GM21529 (cell line): ENCODE measurements around the gene BORCS8.
"Not testable (repeated sequence)": the region's sequence is repeated elsewhere in the genome, so short reads cannot be mapped to it uniquely, and the experiment has no call there.

Experiments
- ATAC-seq: cut with Tn5 transposase; IDR thresholded peaks from one replicate; pipeline ENCODE4 v1.9.1; 2021; ENCODE audit not compliant: unreplicated experiment

Gene BORCS8

DNA sequence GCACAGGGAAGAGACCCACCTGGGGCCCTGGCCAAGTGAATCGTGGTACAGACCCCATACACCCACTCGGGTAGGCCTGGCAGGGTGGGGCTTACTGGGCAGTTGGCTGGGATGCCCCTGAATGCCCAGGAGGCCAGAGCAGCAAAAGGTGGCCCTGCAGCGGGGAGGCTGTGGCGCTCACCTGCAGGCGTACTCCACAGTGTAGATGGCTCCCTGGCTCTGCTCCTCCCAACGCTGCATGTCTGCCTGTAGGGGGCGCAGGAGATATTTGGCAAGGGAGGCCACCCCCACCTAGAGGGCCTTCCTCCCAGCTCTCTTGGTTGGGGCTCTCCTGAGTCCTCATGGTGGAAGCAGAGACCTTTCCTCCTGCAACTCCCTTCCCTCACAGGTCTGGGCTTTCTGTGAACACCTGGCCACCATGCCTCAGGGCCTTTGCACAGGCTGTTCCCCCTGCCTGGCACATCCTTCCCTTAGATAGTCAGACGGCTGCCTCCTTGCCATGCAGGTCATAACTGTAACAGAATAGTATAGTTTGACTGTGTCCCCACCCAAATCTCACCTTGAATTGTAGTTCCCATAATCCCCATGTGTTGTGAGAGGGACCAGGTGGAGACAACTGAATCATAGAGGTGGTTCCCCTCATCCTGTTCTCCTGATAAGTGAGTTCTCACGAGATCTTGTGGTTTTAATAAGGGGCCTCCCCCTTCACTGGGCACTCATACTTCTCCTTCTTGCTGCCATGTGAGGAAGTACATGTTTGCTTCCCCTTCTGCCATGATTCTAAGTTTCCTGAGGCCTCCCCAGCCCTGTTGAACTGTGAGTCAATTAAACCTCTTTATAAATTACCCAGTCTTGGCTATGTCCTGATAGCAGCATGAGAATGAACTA lies 5.9 kb downstream of the BORCS8 start:
- no peak for ATAC-seq

DNA sequence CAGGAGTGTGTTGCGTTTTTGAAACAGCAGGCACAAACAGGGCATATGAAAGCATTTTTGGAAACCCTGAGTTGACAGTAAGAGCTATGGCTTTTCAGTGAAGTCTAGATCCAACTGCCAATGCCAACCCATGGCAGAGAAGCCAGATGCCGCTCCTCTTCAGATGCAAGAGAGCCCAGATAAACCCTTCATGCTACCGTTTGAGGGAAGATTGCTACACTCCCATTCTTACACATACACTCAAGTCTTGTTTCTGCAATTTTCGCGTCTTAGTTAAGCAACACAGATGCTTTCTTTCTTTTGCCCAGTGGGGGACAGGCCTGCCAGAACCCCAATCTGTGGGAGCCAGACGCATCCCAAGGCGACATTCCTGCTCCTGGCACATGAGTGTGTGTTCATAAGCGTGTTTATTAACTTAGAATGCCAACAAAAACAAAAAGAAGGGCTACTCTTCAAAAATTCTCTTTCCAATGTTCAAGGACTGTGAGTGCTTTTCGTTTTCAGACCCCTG lies 10.4 kb downstream of the BORCS8 start:
- ATAC-seq, result no peak

DNA sequence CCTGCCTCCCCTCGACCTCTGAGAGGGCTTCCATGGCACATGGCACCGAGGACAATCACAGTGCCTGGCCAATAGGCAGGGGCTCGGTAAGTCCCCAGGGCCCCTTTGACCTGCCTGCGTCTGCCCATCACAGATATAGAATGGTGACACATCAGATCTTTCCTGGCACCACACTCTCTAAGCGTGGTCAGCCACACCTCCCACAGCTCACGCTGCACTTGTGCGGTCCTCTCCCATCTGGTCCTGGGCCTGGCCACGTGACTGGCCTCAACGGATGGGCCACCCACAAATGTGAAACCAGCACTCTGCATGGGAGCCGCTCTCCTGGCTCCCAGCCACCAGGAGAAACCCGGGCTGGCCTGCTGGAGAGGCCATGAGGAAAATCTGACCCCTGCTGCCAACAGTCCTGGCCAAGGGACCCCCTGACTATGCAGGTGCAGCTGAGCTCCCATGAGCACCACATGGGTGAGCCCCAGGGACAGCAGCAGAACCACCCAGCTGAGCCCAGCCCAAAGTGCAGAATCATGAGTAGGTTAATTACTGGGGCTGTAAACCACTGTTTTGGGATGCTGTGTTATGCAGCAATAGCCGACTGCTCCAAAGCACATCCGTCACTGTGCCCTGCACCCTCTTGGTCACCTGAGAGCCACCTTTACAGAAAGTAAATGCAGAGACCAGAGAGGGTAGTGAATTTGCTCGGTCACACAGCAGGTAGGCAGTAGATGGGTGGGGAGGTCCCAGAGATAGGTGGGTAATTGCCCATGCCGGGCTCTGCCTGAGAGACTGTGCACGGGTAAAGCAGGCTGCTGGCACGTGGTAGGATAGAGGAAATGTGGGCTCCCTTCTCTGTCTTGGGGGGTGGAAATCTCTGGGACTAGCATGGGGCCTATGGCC lies 12.2 kb downstream of the BORCS8 start:
- no peak for ATAC-seq

DNA sequence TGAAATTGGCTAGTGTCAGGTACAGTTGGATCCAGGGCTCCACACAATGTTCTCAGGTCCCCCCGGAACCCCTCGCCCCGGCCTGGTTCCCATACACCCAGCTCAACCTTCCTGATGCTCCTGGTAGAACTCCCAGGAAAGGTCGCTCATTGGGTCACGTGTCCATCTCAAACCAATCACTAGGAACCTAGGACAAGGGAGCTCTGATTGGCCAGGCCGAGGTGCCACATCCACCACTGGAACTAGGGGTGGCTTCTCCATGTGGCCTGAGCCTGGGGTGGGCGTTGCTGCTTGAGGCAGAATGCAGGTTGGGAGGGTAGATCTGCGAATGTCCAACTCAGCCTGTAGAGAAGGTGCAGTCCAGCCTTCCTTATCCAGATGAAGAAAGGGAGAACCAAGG lies 15.0 kb downstream of the BORCS8 start:
- no peak for ATAC-seq

DNA sequence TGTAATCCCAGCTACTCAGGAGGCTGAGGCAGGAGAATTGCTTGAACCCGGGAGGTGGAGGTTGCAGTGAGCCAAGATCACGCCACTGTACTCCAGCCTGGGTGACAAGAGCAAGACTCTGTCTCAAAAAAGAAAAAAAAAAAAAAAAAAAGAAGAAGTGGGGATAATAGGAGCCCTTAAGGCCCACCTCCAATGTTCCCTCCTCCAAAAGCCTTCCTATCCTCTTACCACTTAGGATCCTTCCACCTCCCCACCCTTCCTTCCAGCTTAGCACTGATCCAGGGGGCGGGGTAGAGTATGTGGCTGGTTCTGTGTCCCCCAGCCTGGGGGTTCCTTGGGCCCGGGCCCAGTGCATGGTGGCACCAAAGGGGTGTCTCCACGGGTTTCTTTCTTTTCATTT lies 18.7 kb downstream of the BORCS8 start:
- not testable (repeated sequence) for ATAC-seq

DNA sequence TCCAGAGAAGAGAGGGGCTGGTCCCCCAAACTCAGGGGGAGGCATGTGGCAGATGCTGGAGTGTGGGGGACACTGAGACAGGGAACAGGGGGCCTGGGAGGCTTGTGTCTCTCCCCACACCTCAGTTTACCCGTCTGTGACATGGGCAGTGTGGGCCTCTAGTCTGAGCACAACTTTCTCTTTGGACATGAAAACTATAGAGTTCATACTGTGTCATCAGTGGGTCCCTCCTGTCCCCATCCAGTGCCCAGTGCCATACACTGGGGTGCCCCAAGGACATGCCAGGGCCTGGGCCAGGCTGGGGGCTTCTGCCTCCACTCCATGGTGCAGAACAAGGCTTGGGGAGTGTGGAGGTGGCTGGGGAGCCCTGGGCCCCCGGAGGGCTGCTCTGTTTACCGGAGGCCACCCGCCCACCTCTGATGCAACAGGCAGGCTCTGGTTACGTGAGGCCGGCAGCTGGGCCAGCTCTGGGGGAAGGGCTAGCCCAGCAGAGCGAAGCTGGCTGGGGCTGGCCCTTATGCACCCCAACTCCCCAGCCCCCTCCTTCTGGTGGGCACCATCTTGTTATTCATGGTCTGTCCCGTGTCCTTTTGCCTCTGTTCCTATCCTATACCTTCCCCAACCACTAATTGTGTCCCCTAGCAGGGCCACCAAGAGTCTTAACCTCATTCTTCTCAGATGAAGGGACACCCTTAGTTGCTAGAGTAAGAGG lies 20.0 kb downstream of the BORCS8 start:
- ATAC-seq, result no peak

DNA sequence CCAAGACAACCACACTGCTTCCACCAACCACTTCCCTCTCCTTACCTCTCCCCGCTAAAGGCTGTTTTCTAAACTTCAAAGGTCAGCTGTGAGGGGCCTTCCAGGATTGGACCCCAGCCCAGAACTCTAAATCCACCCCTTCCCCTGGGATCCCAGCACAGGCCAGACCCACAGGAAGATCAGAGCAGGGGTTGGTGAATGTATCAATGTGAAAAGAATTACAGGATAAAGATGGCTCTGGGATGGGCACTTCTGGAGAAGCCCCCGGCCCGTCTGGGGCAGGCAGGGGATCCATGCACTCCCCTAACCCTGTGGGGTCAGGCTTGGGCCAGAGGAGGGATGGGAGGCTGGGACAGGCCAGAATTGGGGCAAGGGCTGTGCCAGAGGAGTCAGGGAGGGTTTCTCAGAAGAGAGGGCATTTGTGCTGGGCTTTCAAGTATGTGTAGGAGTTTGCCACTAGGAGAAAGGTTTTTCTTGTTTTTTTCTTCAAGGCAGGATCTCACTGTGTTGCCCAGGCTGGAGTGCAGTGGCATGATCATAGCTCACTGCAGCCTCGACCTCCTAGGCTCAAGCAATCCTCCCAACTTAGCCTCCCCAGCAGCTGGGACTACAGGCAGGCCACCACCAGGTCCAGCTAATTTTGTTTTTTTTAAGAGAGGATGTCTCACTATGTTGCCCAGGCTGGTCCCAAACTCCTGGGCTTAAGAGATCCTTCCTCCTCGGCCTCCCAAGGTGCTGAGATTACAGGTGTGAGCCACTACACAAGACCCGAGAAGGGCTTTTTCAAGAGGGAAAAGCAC lies 20.9 kb downstream of the BORCS8 start:
- no peak for ATAC-seq

DNA sequence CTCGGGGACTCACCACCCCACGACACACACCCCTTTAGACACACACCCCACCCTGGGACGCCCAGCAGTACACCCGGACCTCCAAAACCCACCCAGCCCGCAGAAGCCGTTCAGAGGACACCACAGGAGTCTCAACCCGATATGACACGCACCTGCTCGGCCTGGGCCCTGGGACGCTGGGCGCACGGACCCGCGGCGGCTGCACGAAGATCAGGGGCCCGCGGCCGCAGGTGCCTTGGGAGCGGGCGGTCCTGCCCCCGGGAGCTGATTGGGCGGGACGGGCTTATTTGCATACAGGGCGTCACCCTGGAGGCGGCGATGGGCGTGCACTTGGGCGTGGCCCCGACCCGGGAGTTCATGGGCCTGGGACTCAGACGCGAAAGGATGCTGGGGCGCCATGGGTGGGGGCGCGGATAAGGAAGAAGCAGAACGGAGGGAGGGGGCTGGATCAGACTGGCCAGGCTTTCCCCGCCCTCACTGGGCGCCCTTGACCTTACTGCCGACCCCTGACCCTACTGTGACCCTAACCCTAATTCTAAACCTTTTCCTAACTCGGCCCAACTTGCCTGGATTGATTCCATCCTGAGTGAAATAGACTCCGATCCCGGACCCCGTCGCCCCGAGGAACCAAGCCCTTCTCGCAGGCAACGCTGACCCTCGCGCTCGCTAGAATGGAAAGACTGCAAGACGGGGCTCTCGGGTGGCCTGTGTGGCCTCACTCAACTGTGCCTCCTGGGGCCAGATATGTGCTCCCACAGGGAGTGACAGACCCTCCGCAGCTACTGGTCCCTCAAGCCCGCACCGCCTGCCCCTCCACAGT lies 21.7 kb downstream of the BORCS8 start, which contains the start of gene MEF2B:
Gene MEF2B, minus strand, starts transcription at position 211 of the 820 bp plus-strand sequence. CDS start 19,528 bp downstream, outside the sequence.
- ATAC-seq, result peak; percentile 82

DNA sequence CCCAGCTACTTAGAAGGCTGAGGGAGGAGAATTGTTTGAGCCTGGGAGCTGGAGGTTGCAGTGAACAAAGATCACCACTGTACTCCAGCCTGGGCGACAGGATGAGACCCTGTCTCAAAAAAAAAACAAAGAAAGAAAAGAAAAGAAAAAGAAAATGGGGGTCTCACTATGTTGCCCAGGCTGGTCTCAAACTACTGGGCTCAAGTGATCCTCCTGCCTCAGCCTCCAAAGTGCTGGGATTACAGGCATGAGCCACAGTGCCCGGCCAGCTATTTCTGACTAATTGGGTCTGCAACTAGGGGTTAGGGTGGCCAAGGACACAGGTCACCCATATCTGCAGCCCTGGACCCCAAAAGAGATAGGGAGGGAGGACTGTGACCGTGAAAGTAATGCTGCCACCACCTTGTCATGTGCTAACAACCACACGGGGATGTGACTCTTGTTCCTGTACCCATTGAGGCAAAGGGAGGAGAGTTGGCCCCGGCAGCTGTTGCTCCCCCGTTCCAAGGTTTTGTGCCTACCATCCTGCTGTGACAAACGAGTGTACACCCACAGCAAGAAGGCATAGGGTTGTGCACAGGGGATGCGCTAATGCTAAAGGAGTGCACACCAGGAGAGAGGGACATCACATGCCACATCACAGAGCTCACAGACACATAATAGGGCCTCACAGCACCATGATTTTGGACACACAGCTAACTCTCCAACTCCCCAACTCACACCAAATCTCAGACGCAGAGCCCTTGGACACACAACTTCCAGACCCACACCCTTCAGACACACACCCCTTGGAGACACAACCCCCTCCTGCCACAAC lies 22.5 kb downstream of the BORCS8 start:
- no peak for ATAC-seq

DNA sequence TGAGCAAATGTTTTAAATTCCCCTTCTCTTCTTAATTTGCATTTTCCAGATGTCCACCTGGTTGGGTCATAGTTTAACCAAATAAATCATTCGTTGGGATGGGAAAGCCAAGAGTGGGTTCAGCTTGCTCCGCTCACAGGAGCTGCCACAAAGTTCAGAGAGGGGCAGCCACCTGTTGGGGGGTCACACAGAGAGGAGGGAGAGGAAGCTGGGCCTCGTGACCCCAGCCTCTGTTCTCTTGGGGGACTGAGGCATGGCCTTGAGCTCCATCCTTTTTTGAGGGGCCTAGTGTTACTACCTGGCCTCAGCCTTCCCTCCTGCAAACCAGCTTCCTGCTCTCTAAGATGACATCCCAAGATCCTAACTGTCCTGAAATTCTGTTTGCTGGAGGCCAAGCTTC lies 24.3 kb downstream of the BORCS8 start:
- ATAC-seq, result no peak

DNA sequence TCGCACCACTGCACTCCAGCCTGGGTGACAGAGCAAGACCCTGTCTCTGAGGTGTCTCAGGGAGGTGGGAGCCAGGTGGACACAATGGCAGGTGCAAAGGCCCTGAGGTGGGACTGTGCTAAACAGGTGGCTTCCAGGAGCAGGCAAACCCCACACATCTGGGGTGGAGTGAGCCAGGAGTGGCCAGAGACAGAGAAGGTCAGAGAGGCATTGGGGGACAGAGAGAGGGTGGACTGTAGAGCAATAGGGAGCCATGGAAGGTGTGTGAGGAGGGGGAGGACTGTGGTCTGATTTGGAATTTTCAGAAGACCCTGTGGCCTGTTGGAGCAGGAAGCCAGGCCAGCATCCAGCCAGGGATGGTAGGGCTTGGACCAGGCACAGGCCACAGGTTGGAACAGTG lies 26.6 kb downstream of the BORCS8 start:
- no peak for ATAC-seq

DNA sequence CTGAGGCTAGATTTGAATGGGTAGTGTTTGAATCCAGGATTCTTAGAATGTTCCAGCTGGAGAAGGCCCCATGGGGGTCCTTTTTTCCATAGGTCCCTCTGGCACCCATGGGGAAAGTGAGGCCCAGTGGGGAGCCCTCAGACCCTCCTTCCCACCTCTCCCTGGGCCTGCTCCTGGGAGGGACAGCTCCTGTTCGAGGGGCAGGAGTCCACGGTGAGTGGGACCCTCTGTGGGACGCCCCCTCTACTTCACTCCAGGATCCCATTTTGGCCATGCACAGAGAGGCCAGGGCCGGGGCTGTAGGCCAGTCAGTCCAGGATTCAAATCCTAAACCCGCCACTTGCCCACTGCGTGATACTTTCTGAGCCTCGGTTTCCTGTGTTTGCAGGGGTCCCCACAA lies 29.5 kb downstream of the BORCS8 start:
- ATAC-seq, result no peak

DNA sequence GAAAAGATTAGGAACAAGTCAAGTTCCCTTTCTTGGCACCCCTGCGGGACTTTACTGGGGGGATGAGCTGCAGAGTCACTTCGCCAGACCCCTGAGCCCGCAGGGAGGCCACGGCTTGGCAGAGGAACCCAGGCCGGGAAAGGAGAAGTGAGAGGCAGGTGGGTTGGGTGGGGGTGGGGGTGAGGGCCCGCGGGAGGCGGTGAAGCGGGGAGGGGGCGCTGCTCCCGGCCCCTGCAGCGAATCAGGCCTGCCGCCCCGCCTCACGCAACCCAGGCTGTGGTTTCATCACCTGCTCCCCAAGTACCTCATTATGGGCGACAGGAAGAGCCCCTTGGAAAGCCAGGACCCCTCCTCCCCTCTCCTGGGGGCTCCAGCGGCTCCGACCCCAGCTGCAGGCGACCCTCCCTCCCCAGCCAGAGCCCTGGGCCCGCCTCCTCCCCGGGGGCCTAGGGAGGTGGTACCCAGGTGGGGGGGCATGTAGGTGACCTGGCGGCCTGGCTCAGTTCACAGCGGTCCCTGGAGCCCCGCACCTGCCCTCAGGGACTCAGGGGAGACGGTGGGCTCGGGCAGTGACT lies 31.4 kb downstream of the BORCS8 start:
- no peak for ATAC-seq

DNA sequence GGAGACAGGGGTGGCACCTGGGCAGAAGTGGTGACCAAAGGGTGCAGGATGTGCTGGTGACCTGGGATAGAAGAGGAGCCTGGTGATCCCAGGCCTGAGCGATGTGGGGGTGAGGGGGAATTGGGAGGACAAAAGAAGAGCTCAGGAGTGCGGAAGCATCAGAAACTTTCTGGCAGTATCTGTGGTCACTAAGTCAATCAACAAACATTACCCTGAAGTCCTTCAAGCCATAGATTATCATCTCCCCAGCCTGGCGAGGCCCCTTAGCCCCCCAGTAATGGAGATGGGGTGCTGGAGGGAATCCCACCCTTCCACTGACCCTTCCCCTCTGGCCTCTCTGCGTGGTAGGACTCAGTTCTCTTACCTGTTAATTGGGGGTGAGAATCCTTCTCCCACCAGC lies 32.4 kb downstream of the BORCS8 start:
- ATAC-seq, result no peak

DNA sequence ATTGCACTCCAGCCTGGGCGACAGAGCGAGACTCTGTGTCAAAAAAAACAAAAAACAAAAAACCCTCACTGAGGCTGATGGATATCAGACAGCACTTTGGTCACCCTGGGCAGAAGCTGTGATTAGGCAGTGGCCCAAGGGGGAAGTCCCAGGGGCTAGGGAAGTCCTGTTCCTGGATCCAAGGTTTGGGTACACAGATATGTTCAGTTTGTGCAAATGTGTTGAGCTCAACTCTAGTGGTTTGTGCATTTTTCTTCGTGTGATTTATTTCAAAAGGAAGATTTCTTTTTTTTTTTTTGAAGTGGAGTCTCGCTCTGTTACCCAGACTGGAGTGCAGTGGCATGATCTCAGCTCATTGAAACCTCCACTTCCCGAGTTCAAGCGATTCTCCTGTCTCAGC lies 34.1 kb downstream of the BORCS8 start:
- ATAC-seq, result no peak

DNA sequence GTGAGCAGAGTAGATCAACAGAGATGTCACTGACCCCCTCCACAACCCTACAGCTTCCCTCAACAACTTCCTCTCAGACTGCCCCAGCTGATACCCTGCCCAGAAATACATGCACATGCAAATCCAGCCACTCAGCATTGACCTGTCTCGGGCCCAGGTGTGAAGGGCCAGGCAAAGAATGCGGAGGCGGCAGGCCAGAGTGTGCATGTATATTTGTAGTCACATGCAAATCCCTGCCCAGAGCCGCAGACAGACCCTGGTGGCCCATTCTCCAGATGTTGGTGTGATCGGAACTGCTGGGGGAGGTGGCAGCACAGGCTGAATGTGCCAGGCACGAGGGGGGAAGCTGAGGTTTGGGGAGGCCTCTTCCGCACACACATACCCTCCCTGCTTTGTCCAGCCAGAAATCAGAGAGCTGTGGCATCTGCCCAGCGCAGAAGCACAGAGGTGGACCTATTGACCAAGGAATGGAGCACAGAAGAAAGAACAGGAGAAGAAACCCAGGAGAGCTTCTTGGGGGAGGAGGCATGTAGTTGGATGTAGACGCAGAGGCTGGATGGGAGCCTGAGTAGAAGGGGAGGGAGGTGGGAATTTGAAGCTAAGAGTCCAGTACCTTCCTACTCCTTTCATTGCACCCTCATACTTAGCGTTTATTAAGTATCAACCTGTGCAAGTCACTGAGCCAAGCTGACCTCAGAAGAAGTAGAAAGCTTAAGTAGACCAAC lies 36.3 kb downstream of the BORCS8 start:
- peak; percentile 82 for ATAC-seq

DNA sequence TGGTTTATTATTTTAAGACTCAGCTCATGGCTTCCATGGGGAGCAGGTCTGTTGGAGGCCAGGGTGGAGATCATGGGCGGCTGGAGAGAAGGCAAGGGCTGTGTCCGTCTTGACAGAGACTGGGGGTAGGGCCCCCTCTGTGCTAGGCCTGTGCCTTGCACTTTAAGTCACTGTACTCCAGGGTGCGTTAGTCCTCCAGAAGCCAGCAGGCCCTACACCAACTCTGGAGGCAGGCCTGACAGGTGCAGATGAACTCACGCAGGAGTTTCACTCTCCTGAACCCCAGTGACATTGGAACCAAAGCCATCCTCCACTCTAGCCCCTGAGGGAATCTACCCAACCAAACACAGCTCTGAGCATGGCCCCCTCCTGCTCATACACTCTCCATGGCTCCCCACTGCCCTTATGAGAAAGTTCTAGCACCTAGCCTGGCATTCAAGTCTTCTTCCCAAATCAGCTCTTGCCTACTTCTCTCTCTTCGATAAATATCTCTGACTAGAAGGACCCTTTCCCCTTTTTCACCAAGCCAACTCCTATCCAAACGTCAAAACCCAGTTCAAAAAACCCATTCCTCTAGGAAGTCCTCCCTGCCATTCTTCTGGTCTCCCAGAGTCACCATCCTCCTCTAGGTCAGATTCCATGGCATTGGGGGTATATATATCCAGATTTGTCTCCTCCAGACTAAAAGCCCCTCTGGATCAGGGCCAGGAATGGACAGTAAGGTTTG lies 37.0 kb downstream of the BORCS8 start:
- no peak for ATAC-seq
